ENCODE data around the gene HIF3A.

- peak in 5 of 7 experiments; percentile 76 to 93 (median 90) for TF ChIP-seq CTCF (IDR thresholded peaks at IDR 0.05)
- TF ChIP-seq POLR2A (IDR thresholded peaks at IDR 0.05): no peak
Observed at GRCh38 chr19:46265217-46265828, 31.5 kb upstream of the HIF3A start.

All from stomach (tissue), 4 donors.